Endothelial cell of umbilical vein (primary cell): ENCODE data around the gene CHURC1. TPM values are rescaled to one million over a fixed set of nuclear protein-coding genes. Genes with fewer than 3 reads are reported as not detected.

Experiments used
- BruUV-seq: library from RNA; stranded (reverse); fragments of 400-500 nt; replicated peaks from 2 replicates; lab custom pipeline; 2021; lab: Mats Ljungman, UMichigan
- CTCF ChIA-PET: fragments of 300-600, 350-600 bp; sonication (Branson Sonifier 250); formaldehyde crosslinking; loops from one replicate; lab custom pipeline; 2021; ENCODE audit warnings: antibody characterized with exemption, inconsistent platforms; lab: Charles Lee
- POLR2A ChIA-PET: fragments of 300-600, 350-600 bp; sonication (Branson Sonifier 250); formaldehyde crosslinking; loops from one replicate; lab custom pipeline; 2021; ENCODE audit warnings: antibody characterized with exemption, inconsistent platforms; lab: Charles Lee
- DNase-seq: peaks from one replicate; pipeline ENCODE4 v3.0.0-alpha.2; 2011; ENCODE audit warnings: low read depth, low spot score
- FAIRE-seq: peaks from 2 replicates; lab custom pipeline; 2011; peaks lifted over from hg19 to GRCh38; lab: Jason Lieb, UNC
- H2AFZ ChIP-seq: 2 replicates; pipeline ENCODE4 v1.6.0; 2012; ENCODE audit warnings: low read depth, low read length, control low read depth, inconsistent platforms
- H3K27ac ChIP-seq: 2 replicates; pipeline ENCODE4 v1.5.1; 2011; ENCODE audit warnings: low read depth, mild to moderate bottlenecking, control low read depth, low read length, moderate library complexity; ENCODE audit not compliant: insufficient read depth
- H3K27me3 ChIP-seq, 2 experiments: 2 replicates each; pipeline versions ENCODE4 v1.6.0 to v1.6.1; 2011; ENCODE audit warnings: low read length in 2 of 2, mixed read lengths in 1 of 2; ENCODE audit not compliant: control insufficient read depth in 2 of 2, insufficient read depth in 2 of 2
- H3K36me3 ChIP-seq, 2 experiments: 2 replicates in 1 of 2; 3 replicates in 1 of 2; pipeline ENCODE4 v1.5.1; 2011; ENCODE audit warnings: low read length in 2 of 2, mild to moderate bottlenecking in 1 of 2, moderate library complexity in 1 of 2; ENCODE audit not compliant: control insufficient read depth in 2 of 2, insufficient read depth in 2 of 2; ENCODE audit errors: extremely low read depth in 1 of 2
- H3K4me1 ChIP-seq: 3 replicates; pipeline ENCODE4 v1.5.1; 2011; ENCODE audit warnings: mild to moderate bottlenecking, low read length; ENCODE audit not compliant: control insufficient read depth, insufficient read depth; ENCODE audit errors: extremely low read depth
- H3K4me2 ChIP-seq: 2 replicates; pipeline ENCODE4 v1.6.1; 2011; ENCODE audit warnings: low read length, control low read depth, mixed read lengths; ENCODE audit not compliant: insufficient read depth
- H3K4me3 ChIP-seq, 3 experiments: fragments of 200-600 bp in 1 of 3; sonication (generic), shearing (Covaris generic) in 1 of 3; replicated peaks in 1 of 3; 2 replicates each; pipeline ENCODE4 v1.5.1; 2011 to 2016; ENCODE audit warnings: control low read depth in 3 of 3, low read length in 3 of 3, mild to moderate bottlenecking in 2 of 3, inconsistent platforms in 1 of 3, low read depth in 1 of 3, moderate library complexity in 1 of 3; ENCODE audit not compliant: insufficient read depth in 1 of 3
- H3K79me2 ChIP-seq: 2 replicates; pipeline ENCODE4 v1.6.0; 2012; ENCODE audit warnings: low read length, inconsistent platforms; ENCODE audit not compliant: control insufficient read depth, insufficient read depth
- H3K9ac ChIP-seq: replicated peaks from 2 replicates; pipeline ENCODE3; 2011; ENCODE audit warnings: low read length, control low read depth; ENCODE audit not compliant: insufficient read depth; ENCODE audit errors: extremely low read depth
- H3K9me1 ChIP-seq: replicated peaks from 3 replicates; pipeline ENCODE4 v1.6.0; 2011; ENCODE audit warnings: mild to moderate bottlenecking, low read length; ENCODE audit not compliant: control insufficient read depth, insufficient read depth; ENCODE audit errors: extremely low read depth
- H3K9me3 ChIP-seq: replicated peaks from 2 replicates; pipeline ENCODE4 v1.5.1; 2012; ENCODE audit warnings: low read length, inconsistent platforms; ENCODE audit not compliant: control insufficient read depth, insufficient read depth
- H4K20me1 ChIP-seq: replicated peaks from 2 replicates; pipeline ENCODE3; 2011; ENCODE audit warnings: mild to moderate bottlenecking, low read length; ENCODE audit not compliant: control insufficient read depth, insufficient read depth; ENCODE audit errors: extremely low read depth
- CTCF ChIP-seq, 2 donors: IDR thresholded peaks; 1 replicate in 1 of 2; 2 replicates in 1 of 2; pipeline ENCODE4 v1.5.1; 2011; ENCODE audit warnings: low read length in 2 of 2, mild to moderate bottlenecking in 2 of 2, moderate library complexity in 2 of 2, control low read depth in 1 of 2, inconsistent platforms in 1 of 2, low read depth in 1 of 2; ENCODE audit not compliant: insufficient read depth in 1 of 2; ENCODE audit errors: extremely low read depth in 1 of 2
- EZH2 ChIP-seq: IDR thresholded peaks from 2 replicates; pipeline ENCODE4 v1.6.1; 2012; ENCODE audit warnings: borderline replicate concordance, low read depth, mild to moderate bottlenecking, moderate library complexity, low read length, inconsistent platforms; ENCODE audit not compliant: severe bottlenecking
- FOS ChIP-seq: IDR thresholded peaks from 2 replicates; pipeline ENCODE4 v1.6.1; 2011; ENCODE audit warnings: mild to moderate bottlenecking, low read length, moderate library complexity, borderline replicate concordance; ENCODE audit not compliant: insufficient read depth
- GATA2 ChIP-seq: IDR thresholded peaks from 2 replicates; pipeline ENCODE4 v1.7.0; 2011; ENCODE audit warnings: low read depth, mild to moderate bottlenecking, moderate library complexity, mixed read lengths, low read length; ENCODE audit not compliant: insufficient read length, insufficient read depth
- JUN ChIP-seq: IDR thresholded peaks from 2 replicates; pipeline ENCODE4 v1.6.1; 2011; ENCODE audit warnings: borderline replicate concordance, low read depth; ENCODE audit not compliant: insufficient read length, insufficient read depth
- MAX ChIP-seq: IDR thresholded peaks from 2 replicates; pipeline ENCODE4 v1.6.1; 2011; ENCODE audit not compliant: insufficient read depth, insufficient read length
- MYC ChIP-seq: IDR thresholded peaks from one replicate; pipeline ENCODE4 v1.6.1; 2011; ENCODE audit warnings: mild to moderate bottlenecking, low read depth, low read length
- POLR2A ChIP-seq: IDR thresholded peaks from 2 replicates; pipeline ENCODE4 v1.6.1; 2012; ENCODE audit warnings: low read depth, mild to moderate bottlenecking, control low read depth, low read length
- POLR2AphosphoS5 ChIP-seq: IDR thresholded peaks from 2 replicates; pipeline ENCODE4 v1.6.1; 2012; ENCODE audit warnings: low read depth, mild to moderate bottlenecking, control low read depth, low read length, moderate library complexity; ENCODE audit not compliant: insufficient read depth
- dilution Hi-C: fragments of 300-500 bp; cut with MboI; formaldehyde crosslinking; loops from one replicate; pipeline ENCODE4 v1.15.0; 2019; ENCODE audit warnings: low sequenced_read_pairs; ENCODE audit not compliant: extremely low pct_ligation_motif_present
- intact Hi-C: fragments of 100-400 bp; cut with micrococcal nuclease; formaldehyde crosslinking; loops from one replicate; pipeline ENCODE4 v1.10.0; 2022
- polyA plus RNA-seq, 4 experiments: library from polyadenylated mRNA; depleted of rRNA in 3 of 4; stranded (reverse) in 3 of 4; unstranded in 1 of 4; fragments of >200 nt; gene quantifications; 2 replicates each; pipeline versions ENCODE4 v1.2.1 to v1.2.3, GENCODE V29; 2011 to 2012; ENCODE audit warnings: missing spikeins in 1 of 4
- total RNA-seq: library from RNA; stranded (reverse); gene quantifications from 2 replicates; pipeline ENCODE4 v1.2.3, GENCODE V29; 2021

The CHURC1 gene
- total and polyA plus RNA-seq, 2 donors (not counting 3 experiments of a cell fraction or from before 2014, with no cell fraction given) = 44.4 to 62.2 TPM

GRCh38 chr14:64931123-64931522, 16.9 kb downstream of the CHURC1 start:
- Histone ChIP-seq H3K79me2 (no peaks in the 10 kb centered on the region), H2AFZ (no peak overlapping the region), H3K36me3 (peaks cover 3 to 10% of the 10 kb centered on the region in 2 experiments), H3K27ac (no peak overlapping the region), H3K4me3 (no peak overlapping the region), H3K9ac (no peak overlapping the region), H3K27me3 (no peaks in the 10 kb centered on the region), H3K9me3 (no peaks in the 10 kb centered on the region), H3K9me1 (no peaks in the 10 kb centered on the region), H3K4me1 (no peaks in the 10 kb centered on the region), H4K20me1 (no peaks in the 10 kb centered on the region), H3K4me2 (no peak overlapping the region)
- no TSS peak for BruUV-seq
- TF ChIP-seq MYC (no peak), POLR2A (no peak), JUN (no peak), POLR2AphosphoS5 (no peak), GATA2 (no peak), EZH2 (no peak), CTCF (IDR thresholded peaks at IDR 0.05; ENCODE audit: extremely low read depth in 1 of 2, insufficient read depth in 1 of 2, low read depth in 1 of 2, low read length in 2 of 2) (no peak), MAX (no peak), FOS (no peak)
- intact Hi-C loops = no loop called here
- CTCF ChIA-PET = no interaction called here
- POLR2A ChIA-PET = no interaction called here
- DNase-seq (no peak), FAIRE-seq (no peak)
- dilution Hi-C loops = no loop called here
